HCT116 (cell line): ENCODE measurements around the gene TMEM120A. TPM values are rescaled to one million over a fixed set of nuclear protein-coding genes. Genes with fewer than 3 reads are reported as not detected.

ENCODE experiments used
- ATAC-seq: fragments of 200-7000 bp; cut with Tn5 transposase; 2 replicates; pipeline ENCODE4 v1.9.1; 2020; ENCODE audit warnings: mild to moderate bottlenecking, moderate library complexity
- BruUV-seq: library from RNA; stranded (reverse); fragments of 400-500 nt; replicated peaks from 2 replicates; lab custom pipeline; 2021; lab: Mats Ljungman, UMichigan
- CTCF ChIA-PET: fragments of 300-600 bp; sonication (Branson Sonifier 250); formaldehyde crosslinking; loops from one replicate; lab custom pipeline; 2021; ENCODE audit warnings: antibody characterized with exemption; lab: Charles Lee
- POLR2A ChIA-PET: fragments of 300-600, 350-600 bp; sonication (Branson Sonifier 250); formaldehyde crosslinking; loops from one replicate; lab custom pipeline; 2021; ENCODE audit warnings: antibody characterized with exemption; lab: Charles Lee
- RAD21 ChIA-PET, 2 experiments: fragments of 300-600 bp; sonication (Branson Sonifier 250); formaldehyde crosslinking; loops; one replicate each; lab custom pipeline; 2023; ENCODE audit warnings: low total read pairs in 2 of 2; ENCODE audit not compliant: uncharacterized antibody in 2 of 2, unreplicated experiment in 2 of 2, low non-redundant PET in 1 of 2; lab: Charles Lee
- DNase-seq: peaks from one replicate; pipeline ENCODE4 v3.0.0-alpha.2; 2010; ENCODE audit warnings: low read depth, low spot score
- H2AFZ ChIP-seq: fragments of 200-600 bp; shearing (Covaris generic), sonication (generic); 2 replicates; pipeline ENCODE4 v1.6.1; 2017; ENCODE audit warnings: low read depth, mixed run types, mixed read lengths, antibody characterized with exemption, low read length; ENCODE audit not compliant: poor library complexity, severe bottlenecking
- H3K27ac ChIP-seq: 2 replicates; pipeline ENCODE4 v1.5.1; 2012; ENCODE audit warnings: low read depth, low read length
- H3K27me3 ChIP-seq: fragments of 200-600 bp; sonication (generic); 2 replicates; pipeline ENCODE4 v1.6.1; 2016; ENCODE audit warnings: mixed run types, low read length, mixed read lengths; ENCODE audit not compliant: insufficient read depth
- H3K36me3 ChIP-seq, 2 experiments: fragments of 200-500 bp in 1 of 2; fragments of 200-600 bp in 1 of 2; sonication (Bioruptor generic) in 1 of 2; sonication (generic) in 1 of 2; 2 replicates each; pipeline versions ENCODE4 v1.5.1 to v1.6.1; 2014 to 2016; ENCODE audit warnings: low read length in 2 of 2, inconsistent platforms in 1 of 2, mixed read lengths in 1 of 2, mixed run types in 1 of 2; ENCODE audit not compliant: insufficient read depth in 2 of 2, control insufficient read depth in 1 of 2
- H3K4me1 ChIP-seq, 2 experiments: fragments of 200-600 bp in 1 of 2; sonication (generic) in 1 of 2; 2 replicates each; pipeline versions ENCODE4 v1.5.1 to v1.6.1; 2012 to 2017; ENCODE audit warnings: low read length in 2 of 2, inconsistent platforms in 1 of 2, mild to moderate bottlenecking in 1 of 2, mixed read lengths in 1 of 2, mixed run types in 1 of 2, moderate library complexity in 1 of 2; ENCODE audit not compliant: insufficient read depth in 2 of 2, control insufficient read depth in 1 of 2
- H3K4me2 ChIP-seq: fragments of 200-600 bp; sonication (generic); 2 replicates; pipeline ENCODE4 v1.6.1; 2017; ENCODE audit warnings: mixed run types, low read length, mixed read lengths
- H3K4me3 ChIP-seq, 2 experiments: fragments of 200-600 bp in 1 of 2; sonication (generic) in 1 of 2; replicated peaks in 1 of 2; 2 replicates each; pipeline ENCODE4 v1.5.1; 2011 to 2016; ENCODE audit warnings: low read length in 2 of 2, control low read depth in 1 of 2, low read depth in 1 of 2, mild to moderate bottlenecking in 1 of 2, mixed read lengths in 1 of 2, mixed run types in 1 of 2
- H3K79me2 ChIP-seq: fragments of 200-600 bp; sonication (generic); 2 replicates; pipeline ENCODE4 v1.6.1; 2017; ENCODE audit warnings: mild to moderate bottlenecking, mixed run types, low read length, moderate library complexity, mixed read lengths; ENCODE audit not compliant: insufficient read depth
- H3K9ac ChIP-seq: fragments of 200-600 bp; sonication (generic); 2 replicates; pipeline ENCODE4 v1.6.1; 2016; ENCODE audit warnings: low read length, mixed read lengths
- H3K9me2 ChIP-seq: fragments of 200-600 bp; sonication (generic), shearing (Covaris generic); 2 replicates; pipeline ENCODE4 v1.6.1; 2017; ENCODE audit warnings: mixed run types, mild to moderate bottlenecking, moderate library complexity; ENCODE audit not compliant: insufficient read depth
- H3K9me3 ChIP-seq, 2 experiments: fragments of 200-500 bp in 1 of 2; fragments of 200-600 bp in 1 of 2; sonication (Bioruptor generic) in 1 of 2; sonication (generic) in 1 of 2; 2 replicates each; pipeline ENCODE4 v1.6.1; 2014 to 2017; ENCODE audit warnings: low read length in 2 of 2, mixed read lengths in 2 of 2, inconsistent platforms in 1 of 2, low read depth in 1 of 2, mild to moderate bottlenecking in 1 of 2, mixed run types in 1 of 2, moderate library complexity in 1 of 2; ENCODE audit not compliant: control insufficient read depth in 1 of 2, insufficient read depth in 1 of 2
- H4K20me1 ChIP-seq: fragments of 200-600 bp; sonication (generic), shearing (Covaris generic); 2 replicates; pipeline ENCODE4 v1.6.1; 2017; ENCODE audit warnings: mixed run types, mild to moderate bottlenecking, moderate library complexity; ENCODE audit not compliant: insufficient read depth
- ATF3 ChIP-seq: IDR thresholded peaks from 2 replicates; pipeline ENCODE4 v1.6.1; 2012
- CEBPB ChIP-seq: IDR thresholded peaks from 2 replicates; pipeline ENCODE4 v1.6.1; 2012; ENCODE audit warnings: low read depth
- CTCF ChIP-seq, 3 experiments: fragments of 200-600 bp in 1 of 3; sonication (generic) in 1 of 3; IDR thresholded peaks in 2 of 3; conservative IDR thresholded peaks in 1 of 3; 2 replicates each; pipeline ENCODE4 v1.5.1; 2012 to 2017; ENCODE audit warnings: low read depth in 2 of 3, low read length in 2 of 3, antibody characterized with exemption in 1 of 3, borderline replicate concordance in 1 of 3, control low read depth in 1 of 3, mild to moderate bottlenecking in 1 of 3, mixed read lengths in 1 of 3, mixed run types in 1 of 3, moderate library complexity in 1 of 3; ENCODE audit not compliant: insufficient read depth in 1 of 3
- EGR1 ChIP-seq: IDR thresholded peaks from 2 replicates; pipeline ENCODE4 v1.6.1; 2012; ENCODE audit warnings: low read depth
- ELF1 ChIP-seq: IDR thresholded peaks from 2 replicates; pipeline ENCODE4 v1.6.1; 2012; ENCODE audit warnings: low read depth, borderline replicate concordance
- EZH2 ChIP-seq: fragments of 200-600 bp; sonication (generic); IDR thresholded peaks from 2 replicates; pipeline ENCODE4 v1.6.1; 2017; ENCODE audit warnings: antibody characterized with exemption, mixed run types
- EZH2phosphoT487 ChIP-seq: fragments of 200-600 bp; IDR thresholded peaks from 2 replicates; pipeline ENCODE4 v1.6.1; 2018; ENCODE audit warnings: antibody characterized with exemption, borderline replicate concordance
- FOSL1 ChIP-seq: IDR thresholded peaks from 2 replicates; pipeline ENCODE4 v1.6.1; 2012; ENCODE audit warnings: low read depth
- POLR2A ChIP-seq: IDR thresholded peaks from 2 replicates; pipeline ENCODE4 v1.7.0; 2011; ENCODE audit warnings: borderline replicate concordance; ENCODE audit not compliant: insufficient read depth, insufficient read length; ENCODE audit errors: extremely low read depth
- POLR2AphosphoS5 ChIP-seq: IDR thresholded peaks from 2 replicates; pipeline ENCODE4 v1.6.1; 2011; ENCODE audit warnings: mild to moderate bottlenecking, low read depth, low read length, moderate library complexity
- REST ChIP-seq: IDR thresholded peaks from 2 replicates; pipeline ENCODE4 v1.6.1; 2012; ENCODE audit warnings: low read depth
- ZNF274 ChIP-seq: fragments of 200-500 bp; sonication (Bioruptor generic); IDR thresholded peaks from 2 replicates; pipeline ENCODE4 v1.6.1; 2014; ENCODE audit warnings: mild to moderate bottlenecking, low read depth, low read length, inconsistent platforms
- intact Hi-C: fragments of 100-400 bp; cut with micrococcal nuclease; formaldehyde crosslinking; loops from 2 replicates; pipeline ENCODE4 v1.10.0; 2022
- total RNA-seq: library from RNA; stranded (reverse); gene quantifications from one replicate; pipeline ENCODE4 v1.2.1, GENCODE V29; 2021; ENCODE audit not compliant: unreplicated experiment

The TMEM120A gene
- total RNA-seq, 1 experiment from 2014 or later = 25.9 TPM

GRCh38 chr7:76002822-76003221, 8.4 kb upstream of the TMEM120A start:
- H3K4me2 ChIP-seq = no peak overlapping the region
- intact Hi-C loops = no loop called here
- H3K27ac ChIP-seq = no peak overlapping the region
- no TSS peak for BruUV-seq
- no peak for ATAC-seq
- ChIA-PET RAD21 (no interaction called here), CTCF (no interaction called here), POLR2A (no interaction called here)
- H3K79me2 ChIP-seq = no peaks in the 10 kb centered on the region
- H3K9me3 ChIP-seq = no peaks in the 10 kb centered on the region
- no peaks in the 10 kb centered on the region for H3K9me2 ChIP-seq
- no peaks in the 10 kb centered on the region; a peak in 1 of 4 replicates for H3K36me3 ChIP-seq
- TF ChIP-seq CTCF (IDR thresholded peaks at IDR 0.05 in 2 of 3, conservative IDR thresholded peaks at IDR 0.05 in 1 of 3; ENCODE audit: borderline replicate concordance in 1 of 3, insufficient read depth in 1 of 3, low read depth in 2 of 3, low read length in 2 of 3) (no peak), EZH2phosphoT487 (no peak), POLR2A (no peak), CEBPB (no peak), EZH2 (no peak)
- H3K4me3 ChIP-seq = no peak overlapping the region
- DNase-seq = no peak
- no peaks in the 10 kb centered on the region for H4K20me1 ChIP-seq
- no peak overlapping the region for H2AFZ ChIP-seq
- no peaks in the 10 kb centered on the region for H3K4me1 ChIP-seq
- no peaks in the 10 kb centered on the region for H3K27me3 ChIP-seq
- H3K9ac ChIP-seq = no peak overlapping the region

GRCh38 chr7:76002139-76002538, 7.7 kb upstream of the TMEM120A start:
- ATAC-seq = no peak
- ChIA-PET POLR2A (no interaction called here), RAD21 (no interaction called here), CTCF (interaction anchor here (0.6 kb wide), 1 partner anchor 174 kb away, joined by 3 read pairs; no protein-coding TSS in a partner anchor)
- no peak overlapping the region for H3K27ac ChIP-seq
- H2AFZ ChIP-seq = no peak overlapping the region
- no peaks in the 10 kb centered on the region for H3K4me1 ChIP-seq
- no peak overlapping the region for H3K4me2 ChIP-seq
- no TSS peak for BruUV-seq
- no peaks in the 10 kb centered on the region for H3K27me3 ChIP-seq
- no peak overlapping the region for H3K4me3 ChIP-seq
- intact Hi-C loops = no loop called here
- H3K9me2 ChIP-seq = no peaks in the 10 kb centered on the region
- no peaks in the 10 kb centered on the region for H4K20me1 ChIP-seq
- no peak for DNase-seq
- no peaks in the 10 kb centered on the region for H3K79me2 ChIP-seq
- H3K36me3 ChIP-seq = no peaks in the 10 kb centered on the region; a peak in 1 of 4 replicates
- no peak overlapping the region for H3K9ac ChIP-seq
- no peaks in the 10 kb centered on the region for H3K9me3 ChIP-seq
- TF ChIP-seq EZH2 = no peak
- TF ChIP-seq CEBPB = no peak
- TF ChIP-seq FOSL1 = no peak
- TF ChIP-seq ATF3 = no peak
- no peak for TF ChIP-seq REST
- no peak for TF ChIP-seq EGR1
- TF ChIP-seq EZH2phosphoT487 = no peak
- no peak for TF ChIP-seq POLR2A
- no peak for TF ChIP-seq ELF1
- no peak for TF ChIP-seq POLR2AphosphoS5
- no peak for TF ChIP-seq ZNF274
